Thymus (tissue), 11 donors: ENCODE data around the gene NRK. TPM values are rescaled to one million over a fixed set of nuclear protein-coding genes. Genes with fewer than 3 reads are reported as not detected.
"Not testable (repeated sequence)": the region's sequence is repeated elsewhere in the genome, so short reads cannot be mapped to it uniquely, and the experiment has no call there.

Experiments used
- DNase-seq, 9 donors: peaks; one replicate each; pipeline ENCODE4 v3.0.0-alpha.2; 2013; ENCODE audit warnings: low spot score in 9 of 9, low read depth in 6 of 9, missing footprints in 1 of 9
- H3K27ac ChIP-seq, 2 donors: one replicate each; pipeline ENCODE4 v1.5.1; 2013; ENCODE audit warnings: control low read depth in 1 of 2, low read depth in 1 of 2, low read length in 1 of 2, mild to moderate bottlenecking in 1 of 2, moderate library complexity in 1 of 2
- H3K27me3 ChIP-seq, 2 donors: one replicate each; pipeline ENCODE4 v1.5.1; 2013; ENCODE audit warnings: low read length in 1 of 2; ENCODE audit not compliant: control insufficient read depth in 2 of 2, insufficient read depth in 1 of 2
- H3K36me3 ChIP-seq, 2 donors: one replicate each; pipeline ENCODE4 v1.5.1; 2013; ENCODE audit warnings: low read length in 1 of 2, mild to moderate bottlenecking in 1 of 2, moderate library complexity in 1 of 2; ENCODE audit not compliant: control insufficient read depth in 2 of 2, insufficient read depth in 2 of 2
- H3K4me1 ChIP-seq, 2 donors: one replicate each; pipeline ENCODE4 v1.5.1; 2013; ENCODE audit warnings: low read length in 2 of 2; ENCODE audit not compliant: control insufficient read depth in 2 of 2, insufficient read depth in 2 of 2
- H3K4me3 ChIP-seq, 2 donors: one replicate each; pipeline ENCODE4 v1.5.1; 2013; ENCODE audit warnings: low read length in 2 of 2, control low read depth in 1 of 2, mild to moderate bottlenecking in 1 of 2
- H3K9me3 ChIP-seq, 2 donors: one replicate each; pipeline ENCODE4 v1.5.1; 2013; ENCODE audit warnings: low read length in 1 of 2, mild to moderate bottlenecking in 1 of 2; ENCODE audit not compliant: control insufficient read depth in 2 of 2, insufficient read depth in 1 of 2
- WGBS: extraction: QIAGEN DNeasy Blood & Tissue Kit; methylation state at CpG from one replicate; pipeline ENCODE4 v1.1.7; 2013; 5-methylcytosine and 5-hydroxymethylcytosine counted together
- polyA plus RNA-seq: library from polyadenylated mRNA; stranded (reverse); fragments of 200-250 nt; gene quantifications from one replicate; pipeline ENCODE4 v1.2.3, GENCODE V29; 2013
- total RNA-seq: library from RNA; stranded (reverse); fragments of 120-200 nt; gene quantifications from one replicate; pipeline ENCODE4 v1.2.4, GENCODE V29; 2013
- donor health status: healthy.

Gene NRK
- total and polyA plus RNA-seq, 2 donors: 0.09 to 2.6 TPM

DNA sequence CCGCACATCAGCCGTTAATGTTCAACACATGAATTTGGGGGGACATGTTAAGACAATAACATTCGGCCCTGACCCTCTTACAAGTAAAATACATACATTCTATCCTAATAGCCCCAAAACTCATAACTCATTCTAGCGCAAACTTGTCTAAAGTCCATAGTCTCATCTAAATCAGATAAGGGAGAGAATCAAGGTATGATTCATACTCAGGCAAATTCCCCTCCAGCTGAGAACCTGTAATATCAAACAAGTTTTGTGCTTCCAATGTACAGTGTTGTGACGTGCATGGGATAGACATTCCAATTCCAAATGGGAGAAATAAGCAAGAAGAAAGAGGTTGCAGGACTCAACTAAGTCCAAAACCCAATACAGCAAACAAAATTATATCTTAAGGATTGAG, 147.1 kb downstream of the NRK start:
- Histone ChIP-seq H3K4me1 (no peaks in the 10 kb centered on the region), H3K4me3 (no peak overlapping the region), H3K9me3 (no peaks in the 10 kb centered on the region), H3K27ac (no peak overlapping the region), H3K36me3 (no peaks in the 10 kb centered on the region), H3K27me3 (no peaks in the 10 kb centered on the region)
- 93% methylated on average over 5 of the region's 5 CpGs for WGBS
- DNase-seq: no peak

DNA sequence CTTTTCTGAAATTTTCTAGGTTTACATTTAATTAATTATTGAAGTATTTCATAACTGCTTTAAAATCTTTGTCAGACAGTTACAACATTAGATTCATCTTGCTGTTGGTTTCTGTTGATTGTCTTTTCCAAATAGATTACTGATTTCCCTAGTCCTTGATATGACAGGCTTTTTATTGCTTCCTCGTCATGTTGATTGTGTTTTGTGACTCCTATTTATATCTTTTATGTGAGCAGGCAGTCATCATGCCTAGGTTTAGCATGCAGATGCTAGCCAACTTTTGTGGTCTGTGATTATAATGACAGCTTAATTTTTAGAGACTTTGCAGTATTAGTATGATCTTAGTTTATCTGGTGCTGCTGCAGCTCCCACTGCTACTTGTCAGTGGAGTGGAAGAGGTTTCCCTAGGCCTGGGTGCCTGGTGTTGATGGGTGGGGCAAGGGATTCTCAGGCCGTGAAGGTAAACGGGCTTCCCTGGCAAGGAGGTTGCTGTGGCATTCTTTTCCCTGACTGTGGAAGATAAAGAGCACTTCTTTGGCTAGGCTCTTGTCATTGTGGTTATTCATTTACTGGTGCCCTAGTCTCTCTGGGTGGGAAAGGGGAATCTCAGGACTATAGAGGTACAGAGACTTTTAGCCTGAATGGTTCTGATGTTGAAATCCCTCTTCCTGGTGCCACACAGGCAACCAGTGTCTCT, 150.5 kb downstream of the NRK start:
- no peaks in the 10 kb centered on the region for H3K27me3 ChIP-seq
- no peak overlapping the region for H3K27ac ChIP-seq
- H3K4me3 ChIP-seq: no peak overlapping the region
- 73% methylated on average over 3 of the region's 3 CpGs for WGBS
- H3K4me1 ChIP-seq: no peaks in the 10 kb centered on the region
- no peak for DNase-seq
- no peaks in the 10 kb centered on the region for H3K36me3 ChIP-seq
- H3K9me3 ChIP-seq: no peaks in the 10 kb centered on the region

DNA sequence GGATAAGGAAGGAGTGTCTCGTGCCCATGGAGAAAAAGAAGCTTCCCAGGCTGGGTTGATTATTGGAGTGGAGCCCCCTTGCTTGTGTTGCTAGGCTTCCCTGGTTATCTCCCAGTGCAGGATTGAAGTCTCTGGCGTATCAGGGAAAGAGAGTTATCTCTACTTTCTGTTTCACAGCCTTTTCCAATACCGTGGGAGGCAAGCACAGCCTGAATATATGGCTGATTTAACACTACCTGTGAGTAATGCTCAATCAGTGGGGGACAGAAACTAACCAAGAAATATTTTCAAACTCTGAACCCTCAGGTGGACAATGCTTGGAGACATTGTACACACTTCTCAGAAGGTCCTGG, 151.0 kb downstream of the NRK start:
- Histone ChIP-seq H3K27me3 (no peaks in the 10 kb centered on the region), H3K9me3 (no peaks in the 10 kb centered on the region), H3K4me3 (no peak overlapping the region), H3K27ac (no peak overlapping the region), H3K36me3 (no peaks in the 10 kb centered on the region), H3K4me1 (no peaks in the 10 kb centered on the region)
- DNase-seq: no peak
- WGBS: 58% methylated on average over 3 of the region's 3 CpGs

DNA sequence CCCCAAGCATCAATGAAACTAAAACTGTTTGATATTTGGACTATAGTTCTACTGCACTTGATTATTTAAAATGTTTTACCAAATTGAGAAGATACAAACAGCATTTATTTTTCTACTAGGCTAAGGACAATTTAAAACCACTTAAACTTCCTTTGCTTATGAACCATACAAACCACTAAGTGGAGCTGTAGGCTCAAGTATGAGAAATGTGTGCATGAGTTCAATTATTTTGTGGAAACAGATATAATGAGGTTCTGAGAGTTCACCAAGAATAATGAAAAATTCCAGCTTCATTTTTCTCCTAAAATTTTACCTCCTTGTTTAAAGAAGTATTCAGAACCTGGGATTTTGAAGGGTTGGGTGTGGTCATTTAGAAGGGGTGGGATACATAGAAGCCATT, 153.0 kb downstream of the NRK start:
- Histone ChIP-seq H3K36me3 (no peaks in the 10 kb centered on the region), H3K9me3 (no peaks in the 10 kb centered on the region), H3K4me3 (no peak overlapping the region), H3K27ac (no peak overlapping the region), H3K27me3 (no peaks in the 10 kb centered on the region), H3K4me1 (no peaks in the 10 kb centered on the region)
- no peak for DNase-seq

DNA sequence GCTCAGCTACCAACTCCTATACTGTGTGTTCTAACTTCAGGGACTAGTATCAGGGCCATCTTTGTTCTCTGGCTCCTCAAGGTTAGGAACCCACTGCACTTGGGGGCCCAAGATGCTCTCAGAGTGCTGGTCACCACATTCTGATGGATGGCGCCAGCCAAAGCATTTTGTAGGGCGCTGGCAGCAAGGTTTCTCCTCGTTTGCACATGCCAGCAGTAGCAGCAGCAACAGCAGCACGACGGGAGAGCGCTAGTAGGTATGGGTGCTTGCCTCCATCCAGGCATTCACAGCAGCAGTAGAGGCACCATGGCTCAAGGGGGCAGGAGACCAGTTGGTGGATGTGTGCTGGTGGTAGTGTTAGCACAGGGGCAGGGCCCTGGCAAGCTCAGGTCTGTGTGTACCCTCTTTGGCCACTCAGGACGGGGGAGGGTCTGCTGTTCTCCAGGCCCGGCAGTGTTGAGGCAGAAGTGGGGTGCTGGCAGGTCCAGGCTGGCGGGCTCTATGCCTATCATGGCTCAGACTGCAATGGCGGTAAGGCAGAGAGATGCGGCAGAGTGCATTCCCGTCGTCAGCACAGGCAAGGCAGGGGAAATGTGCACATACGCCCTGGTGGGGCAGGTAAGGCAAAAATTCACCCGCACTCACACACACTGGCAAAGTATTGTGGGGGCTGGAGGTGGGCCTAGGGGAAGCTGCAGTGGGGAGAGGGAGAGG, 159.6 kb downstream of the NRK start:
- Histone ChIP-seq H3K9me3 (peaks cover 0 to 3% of the 10 kb centered on the region in 2 donors), H3K27me3 (no peaks in the 10 kb centered on the region), H3K4me3 (no peak overlapping the region), H3K4me1 (no peaks in the 10 kb centered on the region), H3K27ac (no peak overlapping the region), H3K36me3 (no peaks in the 10 kb centered on the region)
- 93% methylated on average over 15 of the region's 15 CpGs for WGBS
- DNase-seq: no peak

DNA sequence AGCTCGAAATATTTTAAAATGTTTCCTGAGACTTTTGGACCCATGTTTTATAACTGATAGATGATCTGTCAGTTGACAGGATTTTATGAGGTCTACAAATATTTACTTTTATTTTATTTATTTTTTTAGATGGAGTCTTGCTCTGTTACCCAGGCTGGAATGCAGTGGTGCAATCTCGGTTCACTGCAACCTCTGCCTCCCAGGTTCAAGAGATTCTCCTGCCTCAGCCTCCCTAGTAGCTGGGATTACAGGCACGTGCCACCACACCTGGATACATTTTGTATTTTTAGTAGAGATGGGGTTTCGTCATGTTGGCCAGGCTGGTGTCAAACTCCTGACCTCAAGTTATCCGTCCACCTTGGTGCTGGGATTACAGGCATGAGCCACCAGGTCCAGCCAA, 166.1 kb downstream of the NRK start:
- not testable (repeated sequence) for DNase-seq, H3K9me3 ChIP-seq, H3K36me3 ChIP-seq, H3K27me3 ChIP-seq, H3K4me1 ChIP-seq, H3K27ac ChIP-seq, H3K4me3 ChIP-seq
- WGBS: 87% methylated on average over 5 of the region's 5 CpGs

DNA sequence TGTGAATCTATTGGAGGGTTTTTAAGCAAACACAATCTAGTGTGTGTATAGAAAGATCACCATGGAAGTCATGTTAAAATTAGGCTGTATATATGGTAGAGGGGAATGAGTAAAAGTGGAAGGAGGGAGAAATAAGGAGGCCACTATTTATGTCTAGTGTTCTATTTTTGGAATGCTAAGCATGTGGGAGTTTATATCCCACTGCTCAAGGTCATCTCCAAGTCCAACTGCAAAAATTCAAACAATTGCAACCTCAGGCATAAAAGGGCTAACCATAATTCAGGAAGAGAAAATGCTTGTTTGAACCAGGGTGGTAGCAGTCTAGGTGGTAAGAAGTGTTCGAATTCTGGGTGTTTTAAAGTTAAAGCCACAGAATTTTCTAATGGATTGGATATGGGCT, 177.0 kb downstream of the NRK start:
- H3K9me3 ChIP-seq: no peaks in the 10 kb centered on the region
- no peaks in the 10 kb centered on the region for H3K36me3 ChIP-seq
- H3K4me3 ChIP-seq: no peak overlapping the region
- H3K27ac ChIP-seq: no peak overlapping the region
- WGBS: 68% methylated on average over 1 of the region's 1 CpG
- DNase-seq: no peak
- no peaks in the 10 kb centered on the region for H3K27me3 ChIP-seq
- H3K4me1 ChIP-seq: no peaks in the 10 kb centered on the region

DNA sequence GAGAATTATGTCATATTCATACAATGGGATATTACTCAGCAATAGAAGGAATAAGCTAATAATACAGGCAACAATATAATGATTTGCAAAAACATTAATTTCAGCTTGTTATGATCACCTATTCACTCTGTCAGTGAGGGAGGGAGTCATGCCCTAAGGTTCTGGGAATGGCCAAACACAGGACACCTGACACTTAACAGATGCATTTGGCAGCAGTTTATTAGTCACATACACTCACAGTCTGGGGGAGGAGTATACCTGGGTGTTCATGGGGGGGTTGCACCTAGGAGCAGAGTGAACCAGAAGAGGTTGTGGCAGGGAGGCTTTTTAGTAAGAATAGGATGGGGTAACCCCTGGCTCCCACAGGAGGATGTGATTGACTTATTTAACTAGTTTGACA, 177.9 kb downstream of the NRK start:
- no peak for DNase-seq
- no peak overlapping the region for H3K27ac ChIP-seq
- H3K27me3 ChIP-seq: no peaks in the 10 kb centered on the region
- no peaks in the 10 kb centered on the region for H3K4me1 ChIP-seq
- H3K36me3 ChIP-seq: no peaks in the 10 kb centered on the region
- H3K4me3 ChIP-seq: no peak overlapping the region
- no peaks in the 10 kb centered on the region for H3K9me3 ChIP-seq

DNA sequence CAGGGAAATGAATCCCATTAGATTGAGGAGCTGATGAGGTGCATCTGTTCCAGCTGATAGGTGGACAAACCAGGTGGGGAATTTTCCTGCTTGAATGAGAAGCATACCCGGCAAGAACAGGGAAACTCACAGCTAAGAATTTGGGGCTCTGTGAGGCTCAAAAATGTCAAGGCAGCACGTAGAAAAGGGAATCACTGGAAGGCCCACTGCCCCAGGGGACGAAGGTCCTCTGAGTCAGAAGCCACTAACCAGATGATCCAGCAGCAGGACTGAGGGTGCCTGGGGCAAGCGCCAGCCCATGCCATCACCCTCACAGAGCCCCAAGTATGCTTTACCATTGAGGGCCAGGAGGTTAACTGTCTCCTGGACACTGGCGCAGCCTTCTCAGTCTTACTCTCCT, 178.3 kb downstream of the NRK start:
- H3K4me1 ChIP-seq, H3K27me3 ChIP-seq: not testable (repeated sequence)
- 93% methylated on average over 5 of the region's 5 CpGs for WGBS

More for the DNA sequence above, 178.3 kb downstream of the NRK start:
- H3K27ac ChIP-seq, DNase-seq, H3K4me3 ChIP-seq, H3K9me3 ChIP-seq, H3K36me3 ChIP-seq: not testable (repeated sequence)
